Astrocyte of the cerebellum (primary cell): ENCODE data around the gene USP6.
"Not testable (repeated sequence)": the region's sequence is repeated elsewhere in the genome, so short reads cannot be mapped to it uniquely, and the experiment has no call there.

Experiments used
- DNase-seq: peaks from one replicate; pipeline ENCODE4 v3.0.0-alpha.2; 2011; ENCODE audit warnings: low read depth
- H3K4me3 ChIP-seq: 2 replicates; pipeline ENCODE4 v1.5.1; 2011; ENCODE audit warnings: mild to moderate bottlenecking, low read depth, low read length, moderate library complexity
- in situ Hi-C: cut with HindIII; loops from 2 replicates; pipeline ENCODE4 v1.10.0; 2017; ENCODE audit warnings: low sequenced_read_pairs
- TF ChIP-seq, protein P1 (sequence below): IDR thresholded peaks from 2 replicates; pipeline ENCODE4 v1.5.1; 2012; ENCODE audit warnings: low read length, low read depth, moderate library complexity, mild to moderate bottlenecking; ENCODE audit errors: missing control alignments

USP6 gene

DNA sequence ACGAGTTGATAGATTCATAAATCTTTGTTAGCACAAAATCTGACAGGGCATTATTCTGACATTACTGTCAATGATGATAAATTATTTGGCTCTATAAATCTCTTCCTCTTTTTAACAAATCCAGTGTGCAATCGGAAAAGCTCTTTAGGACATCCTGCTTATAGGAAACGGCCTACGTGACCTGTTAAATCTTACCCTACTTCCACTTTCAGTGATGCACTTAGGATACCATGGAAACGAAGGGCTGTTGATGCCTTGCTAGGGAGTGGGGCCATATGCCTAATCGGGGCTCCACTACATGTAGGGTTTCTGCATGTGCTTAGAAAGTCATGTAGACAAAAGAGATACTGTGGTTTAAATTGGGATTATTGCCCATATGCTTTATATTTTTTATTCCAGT, 48.6 kb downstream of the USP6 start:
- in situ Hi-C loops, result no loop called here
- no peak overlapping the region for H3K4me3 ChIP-seq
- TF ChIP-seq, protein P1, sequence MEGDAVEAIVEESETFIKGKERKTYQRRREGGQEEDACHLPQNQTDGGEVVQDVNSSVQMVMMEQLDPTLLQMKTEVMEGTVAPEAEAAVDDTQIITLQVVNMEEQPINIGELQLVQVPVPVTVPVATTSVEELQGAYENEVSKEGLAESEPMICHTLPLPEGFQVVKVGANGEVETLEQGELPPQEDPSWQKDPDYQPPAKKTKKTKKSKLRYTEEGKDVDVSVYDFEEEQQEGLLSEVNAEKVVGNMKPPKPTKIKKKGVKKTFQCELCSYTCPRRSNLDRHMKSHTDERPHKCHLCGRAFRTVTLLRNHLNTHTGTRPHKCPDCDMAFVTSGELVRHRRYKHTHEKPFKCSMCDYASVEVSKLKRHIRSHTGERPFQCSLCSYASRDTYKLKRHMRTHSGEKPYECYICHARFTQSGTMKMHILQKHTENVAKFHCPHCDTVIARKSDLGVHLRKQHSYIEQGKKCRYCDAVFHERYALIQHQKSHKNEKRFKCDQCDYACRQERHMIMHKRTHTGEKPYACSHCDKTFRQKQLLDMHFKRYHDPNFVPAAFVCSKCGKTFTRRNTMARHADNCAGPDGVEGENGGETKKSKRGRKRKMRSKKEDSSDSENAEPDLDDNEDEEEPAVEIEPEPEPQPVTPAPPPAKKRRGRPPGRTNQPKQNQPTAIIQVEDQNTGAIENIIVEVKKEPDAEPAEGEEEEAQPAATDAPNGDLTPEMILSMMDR, result no peak
- DNase-seq, result no peak

DNA sequence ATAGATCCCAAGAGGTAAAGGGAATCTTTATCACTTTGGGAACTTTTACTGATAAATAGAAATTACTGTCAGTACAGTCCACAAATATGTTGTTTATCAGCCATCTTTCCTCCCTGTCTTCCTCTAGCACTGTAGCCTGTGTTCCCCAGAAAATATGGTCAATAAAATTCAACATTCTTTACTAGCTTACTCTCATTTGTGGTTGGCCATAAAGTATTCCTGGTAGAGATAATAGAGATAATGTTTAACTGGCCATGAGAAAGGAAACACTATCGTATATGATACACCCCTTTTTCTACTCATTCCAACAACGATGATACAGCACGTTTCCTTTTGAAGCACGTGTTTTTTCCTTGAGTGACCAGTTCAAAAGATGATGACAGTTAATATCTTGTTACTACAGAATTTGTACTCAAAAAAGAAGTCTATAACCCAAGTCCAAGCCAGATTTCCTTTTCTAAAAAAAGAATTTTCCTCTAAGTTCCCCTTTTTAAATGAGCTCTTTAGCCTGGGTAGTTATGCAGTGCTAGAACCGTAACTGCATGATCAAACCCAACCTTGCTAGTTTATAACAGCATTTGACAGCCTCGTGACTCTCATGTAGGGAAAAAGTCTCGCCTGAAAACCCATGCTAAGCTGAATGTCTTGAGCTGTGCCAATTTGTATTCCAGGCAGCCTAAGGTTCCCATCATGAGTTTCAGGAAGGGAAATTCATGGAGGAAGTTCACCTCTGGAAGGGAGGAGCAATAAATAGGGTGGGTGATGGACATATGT, 50.1 kb downstream of the USP6 start:
- H3K4me3 ChIP-seq, DNase-seq, in situ Hi-C loops: not testable (repeated sequence)

DNA sequence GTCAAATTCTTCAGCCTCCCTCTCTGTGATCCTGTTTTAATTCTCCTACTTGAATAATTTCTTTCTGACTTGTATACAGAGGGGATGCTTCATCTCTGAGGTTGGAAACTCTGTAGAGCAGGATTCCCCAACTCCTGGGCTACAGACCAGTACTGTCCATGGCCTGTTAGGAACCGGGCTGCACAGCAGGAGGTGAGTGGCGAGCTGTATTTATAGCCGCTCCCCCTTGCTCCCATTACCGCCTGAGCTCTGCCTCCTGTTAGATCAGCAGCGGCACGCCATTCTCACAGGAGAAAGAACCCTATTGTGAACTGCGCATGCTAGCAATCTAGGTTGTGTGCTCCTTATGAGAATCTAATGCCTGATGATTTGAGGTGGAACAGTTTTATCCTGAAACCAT, 59.2 kb downstream of the USP6 start:
- in situ Hi-C loops, H3K4me3 ChIP-seq, DNase-seq: not testable (repeated sequence)

DNA sequence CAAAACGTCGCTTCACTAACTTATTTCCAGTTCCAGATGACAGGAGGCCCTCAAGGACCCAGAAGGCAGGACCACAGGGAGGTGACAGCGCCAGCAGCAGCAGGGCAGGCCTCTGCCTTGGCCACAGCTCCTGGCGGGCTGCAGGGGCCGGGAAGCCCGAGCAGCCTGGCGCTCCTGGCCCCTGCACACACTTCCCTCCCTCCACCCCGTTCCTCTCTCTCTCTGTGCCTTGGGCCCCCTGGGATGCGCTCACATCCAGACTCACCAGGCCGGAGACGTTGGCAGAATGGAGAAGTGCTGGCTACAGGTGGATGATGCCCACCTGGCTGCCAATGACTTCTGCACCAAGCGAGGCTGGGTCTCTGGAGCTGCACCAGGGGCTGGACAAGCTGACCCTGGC, 63.2 kb downstream of the USP6 start:
- DNase-seq, result no peak
- H3K4me3 ChIP-seq, result no peak overlapping the region
- TF ChIP-seq, protein P1, result no peak
- in situ Hi-C loops, result no loop called here

DNA sequence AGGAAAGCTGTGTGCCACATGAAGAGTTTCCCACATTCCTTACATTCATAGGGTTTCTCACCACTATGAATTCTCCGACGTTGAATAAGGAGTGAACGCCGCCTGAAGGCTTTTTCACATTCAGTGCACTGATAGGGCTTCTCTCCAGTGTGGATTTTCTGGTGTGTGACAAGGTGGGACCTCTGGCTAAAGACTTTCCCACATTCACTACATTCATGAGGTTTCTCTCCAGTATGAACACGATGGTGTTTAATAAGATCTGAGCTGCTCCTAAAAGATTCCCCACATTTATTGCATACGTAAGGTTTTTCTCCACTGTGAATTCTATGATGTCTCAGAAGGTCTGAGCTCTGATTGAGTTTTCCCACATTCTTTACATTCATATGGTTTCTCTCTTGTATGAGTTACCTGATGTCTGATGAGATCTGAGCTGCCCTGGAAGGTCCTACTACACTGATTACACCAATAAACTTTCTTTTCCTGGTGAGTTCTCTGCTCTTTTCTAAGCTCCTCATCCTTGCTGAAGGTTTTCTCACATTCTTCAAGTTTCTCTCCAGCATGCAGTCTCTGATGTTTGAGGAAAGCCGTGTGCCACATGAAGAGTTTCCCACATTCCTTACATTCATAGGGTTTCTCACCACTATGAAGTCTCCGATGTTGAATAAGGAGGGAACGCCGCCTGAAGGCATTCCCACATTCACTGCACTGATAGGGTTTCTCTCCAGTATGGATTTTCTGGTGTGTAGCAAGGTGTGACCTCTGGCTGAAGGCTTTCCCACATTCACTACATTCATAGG, 65.9 kb downstream of the USP6 start:
- TF ChIP-seq, protein P1, result no peak
- DNase-seq, result no peak
- H3K4me3 ChIP-seq, result no peak overlapping the region
- in situ Hi-C loops, result no loop called here

DNA sequence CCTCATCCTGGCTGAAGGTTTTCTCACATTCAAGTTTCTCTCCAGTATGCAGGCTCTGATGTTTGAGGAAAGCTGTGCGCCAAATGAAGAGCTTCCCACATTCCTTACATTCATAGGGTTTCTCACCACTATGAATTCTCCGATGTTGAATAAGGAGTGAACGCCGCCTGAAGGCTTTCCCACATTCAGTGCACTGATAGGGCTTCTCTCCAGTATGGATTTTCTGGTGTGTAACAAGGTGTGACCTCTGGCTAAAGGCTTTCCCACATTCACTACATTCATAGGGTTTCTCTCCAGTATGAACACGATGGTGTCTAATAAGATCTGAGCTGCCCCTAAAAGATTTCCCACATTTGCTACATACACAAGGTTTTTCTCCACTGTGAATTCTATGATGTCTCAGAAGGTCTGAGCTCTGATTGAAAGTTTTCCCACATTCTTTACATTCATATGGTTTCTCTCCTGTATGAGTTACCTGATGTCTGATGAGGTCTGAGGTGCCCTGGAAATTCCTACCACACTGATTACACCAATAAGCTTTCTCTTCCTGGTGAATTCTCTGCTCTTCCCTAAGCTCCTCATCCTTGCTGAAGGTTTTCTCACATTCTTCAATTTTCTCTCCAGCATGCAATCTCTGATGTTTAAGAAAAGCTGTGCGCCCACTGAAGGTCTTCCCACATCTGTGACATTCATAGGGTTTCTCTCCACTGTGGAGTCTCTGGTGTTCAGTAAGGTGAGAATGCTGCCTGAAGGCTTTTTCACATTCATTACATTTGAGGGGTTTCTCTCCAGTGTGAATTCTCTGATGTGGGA, 67.0 kb downstream of the USP6 start:
- TF ChIP-seq, protein P1, result no peak
- in situ Hi-C loops, result no loop called here
- no peak for DNase-seq
- no peak overlapping the region for H3K4me3 ChIP-seq

DNA sequence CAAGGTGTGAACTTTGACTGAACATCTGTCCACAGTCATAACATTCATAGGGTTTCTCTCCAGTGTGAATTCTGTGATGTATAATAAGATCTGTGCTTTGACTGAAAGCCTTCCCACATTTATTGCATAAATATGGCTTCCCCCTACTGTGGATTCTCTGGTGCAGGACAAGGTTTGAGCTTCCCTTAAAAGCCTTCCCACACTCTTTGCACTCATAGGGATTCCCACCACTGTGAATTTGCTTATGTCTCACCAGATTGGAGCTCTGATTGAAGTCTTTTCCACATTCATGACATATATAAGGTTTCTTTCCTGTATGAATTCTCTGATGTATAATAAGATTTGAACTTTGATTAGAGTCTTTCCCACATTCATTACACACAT, 67.6 kb downstream of the USP6 start:
- no peak for DNase-seq
- no peak overlapping the region for H3K4me3 ChIP-seq
- TF ChIP-seq, protein P1, result no peak
- in situ Hi-C loops, result no loop called here
